Colonic mucosa (tissue), 4 donors: Measurements from ENCODE around the gene PIEZO1. TPM values are rescaled to one million over a fixed set of nuclear protein-coding genes. Genes with fewer than 3 reads are reported as not detected.

Experiments used
- DNase-seq: peaks from one replicate; pipeline ENCODE4 v3.0.0-alpha.2; 2020
- H3K27ac ChIP-seq: fragments of 200-600 bp; one replicate; pipeline ENCODE4 v1.8.0; 2021
- H3K27me3 ChIP-seq: fragments of 200-600 bp; one replicate; pipeline ENCODE4 v1.8.0; 2021
- H3K36me3 ChIP-seq: fragments of 200-600 bp; one replicate; pipeline ENCODE4 v1.8.0; 2021
- H3K4me1 ChIP-seq: fragments of 200-600 bp; one replicate; pipeline ENCODE4 v1.8.0; 2021; ENCODE audit warnings: mild to moderate bottlenecking
- H3K4me3 ChIP-seq: fragments of 200-600 bp; one replicate; pipeline ENCODE4 v1.8.0; 2021
- H3K9ac ChIP-seq, 2 donors: one replicate each; pipeline ENCODE4 v1.7.0; 2013; ENCODE audit warnings: control low read depth in 2 of 2, low read depth in 2 of 2, low read length in 2 of 2
- H3K9me3 ChIP-seq: fragments of 200-600 bp; one replicate; pipeline ENCODE4 v1.8.0; 2021
- intact Hi-C: fragments of 100-400 bp; cut with DNase I; formaldehyde crosslinking; loops from one replicate; pipeline ENCODE4 v1.14.1; 2022
- total RNA-seq, 2 donors: library from RNA; stranded (reverse); fragmentation: NEBNext Ultra II Directional in 1 of 2; extraction: Animal tissue kit (Norgen Biotek cat#: 25700) in 1 of 2; gene quantifications; one replicate each; pipeline ENCODE4 v1.2.1, GENCODE V29; 2021
- TF ChIP-seq, protein P1 (sequence below): fragments of 200-600 bp; IDR thresholded peaks from one replicate; pipeline ENCODE4 v1.8.0; 2022; ENCODE audit warnings: antibody characterized with exemption, mild to moderate bottlenecking
- donor health status: healthy.
- donor health status: DM: no; HTN: no; CAD: no.
- donor health status: DM: no; HTN: no; CAD: no.

Gene PIEZO1
- total RNA-seq, 2 donors from 2014 or later, result 104 to 118 TPM

DNA sequence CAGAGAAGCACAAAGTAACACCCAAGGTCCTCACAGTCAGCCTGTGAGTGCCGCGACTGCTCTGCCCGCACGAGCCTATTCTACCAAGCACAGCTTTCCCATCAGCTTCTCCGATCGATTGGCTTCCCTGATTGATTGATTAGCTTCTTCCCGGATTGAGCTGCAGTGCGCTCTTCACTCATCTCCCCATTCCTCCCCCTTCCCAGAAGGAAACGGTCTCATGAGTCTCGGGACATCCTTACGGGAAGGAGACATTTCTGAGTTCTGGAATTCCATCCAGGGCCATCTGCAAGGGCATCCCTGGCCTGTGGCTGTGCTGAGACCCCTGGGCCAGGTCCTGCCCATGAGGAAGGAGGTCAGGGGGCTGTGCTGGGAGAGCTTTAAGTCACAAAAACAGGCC, 18.0 kb downstream of the PIEZO1 start:
- no peaks in the 10 kb centered on the region for H3K36me3 ChIP-seq
- peaks cover 44% of the 10 kb centered on the region for H3K4me1 ChIP-seq
- H3K4me3 ChIP-seq, result no peak overlapping the region
- H3K9ac ChIP-seq, result no peak overlapping the region
- no peaks in the 10 kb centered on the region for H3K9me3 ChIP-seq
- DNase-seq, result no peak
- H3K27me3 ChIP-seq, result no peaks in the 10 kb centered on the region
- TF ChIP-seq, protein P1, sequence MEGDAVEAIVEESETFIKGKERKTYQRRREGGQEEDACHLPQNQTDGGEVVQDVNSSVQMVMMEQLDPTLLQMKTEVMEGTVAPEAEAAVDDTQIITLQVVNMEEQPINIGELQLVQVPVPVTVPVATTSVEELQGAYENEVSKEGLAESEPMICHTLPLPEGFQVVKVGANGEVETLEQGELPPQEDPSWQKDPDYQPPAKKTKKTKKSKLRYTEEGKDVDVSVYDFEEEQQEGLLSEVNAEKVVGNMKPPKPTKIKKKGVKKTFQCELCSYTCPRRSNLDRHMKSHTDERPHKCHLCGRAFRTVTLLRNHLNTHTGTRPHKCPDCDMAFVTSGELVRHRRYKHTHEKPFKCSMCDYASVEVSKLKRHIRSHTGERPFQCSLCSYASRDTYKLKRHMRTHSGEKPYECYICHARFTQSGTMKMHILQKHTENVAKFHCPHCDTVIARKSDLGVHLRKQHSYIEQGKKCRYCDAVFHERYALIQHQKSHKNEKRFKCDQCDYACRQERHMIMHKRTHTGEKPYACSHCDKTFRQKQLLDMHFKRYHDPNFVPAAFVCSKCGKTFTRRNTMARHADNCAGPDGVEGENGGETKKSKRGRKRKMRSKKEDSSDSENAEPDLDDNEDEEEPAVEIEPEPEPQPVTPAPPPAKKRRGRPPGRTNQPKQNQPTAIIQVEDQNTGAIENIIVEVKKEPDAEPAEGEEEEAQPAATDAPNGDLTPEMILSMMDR, result no peak
- H3K27ac ChIP-seq, result no peak overlapping the region
- intact Hi-C loops, result no loop called here

- no peak for DNase-seq
- intact Hi-C loops, result no loop called here
- TF ChIP-seq, protein P1, result no peak
- no peak overlapping the region for H3K27ac ChIP-seq
- peaks cover 54% of the 10 kb centered on the region for H3K4me1 ChIP-seq
- no peaks in the 10 kb centered on the region for H3K36me3 ChIP-seq
- no peak overlapping the region for H3K4me3 ChIP-seq
- H3K27me3 ChIP-seq, result no peaks in the 10 kb centered on the region
- no peaks in the 10 kb centered on the region for H3K9me3 ChIP-seq
- no peak overlapping the region for H3K9ac ChIP-seq
Observed at GRCh38 chr16:88764913-88765349, 20.1 kb downstream of the PIEZO1 start.

GRCh38 chr16:88764080-88764479, 20.9 kb downstream of the PIEZO1 start:
- no peaks in the 10 kb centered on the region for H3K36me3 ChIP-seq
- intact Hi-C loops, result no loop called here
- DNase-seq, result no peak
- H3K4me3 ChIP-seq, result no peak overlapping the region
- peaks cover 52% of the 10 kb centered on the region for H3K4me1 ChIP-seq
- peak overlapping the region in 1 of 2 donors; percentile 21 for H3K9ac ChIP-seq
- H3K9me3 ChIP-seq, result no peaks in the 10 kb centered on the region
- TF ChIP-seq, protein P1, result no peak
- no peaks in the 10 kb centered on the region for H3K27me3 ChIP-seq
- H3K27ac ChIP-seq, result no peak overlapping the region

- TF ChIP-seq, protein P1, result no peak
- no peaks in the 10 kb centered on the region for H3K9me3 ChIP-seq
- no peaks in the 10 kb centered on the region for H3K27me3 ChIP-seq
- H3K4me1 ChIP-seq, result peaks cover 47% of the 10 kb centered on the region
- H3K9ac ChIP-seq, result peak overlapping the region in 1 of 2 donors; percentile 21
- DNase-seq, result no peak
- intact Hi-C loops, result no loop called here
- no peak overlapping the region for H3K4me3 ChIP-seq
- no peaks in the 10 kb centered on the region for H3K36me3 ChIP-seq
- H3K27ac ChIP-seq, result no peak overlapping the region
Observed at GRCh38 chr16:88763502-88764053, 21.4 kb downstream of the PIEZO1 start.

- H3K4me3 ChIP-seq, result no peak overlapping the region
- intact Hi-C loops, result no loop called here
- no peak overlapping the region for H3K27ac ChIP-seq
- H3K4me1 ChIP-seq, result peaks cover 40% of the 10 kb centered on the region
- TF ChIP-seq, protein P1, result no peak
- no peaks in the 10 kb centered on the region for H3K9me3 ChIP-seq
- no peaks in the 10 kb centered on the region for H3K36me3 ChIP-seq
- no peak overlapping the region for H3K9ac ChIP-seq
- no peaks in the 10 kb centered on the region for H3K27me3 ChIP-seq
- no peak for DNase-seq
Observed at GRCh38 chr16:88762941-88763340, 22.1 kb downstream of the PIEZO1 start.
